Mesenchymal stem cell (in vitro differentiated cells and primary cell): ENCODE measurements around the gene USB1.

ENCODE experiments used
- DNase-seq: peaks from one replicate; pipeline ENCODE4 v3.0.0-alpha.2; 2013
- H2AFZ ChIP-seq: one replicate; pipeline ENCODE4 v1.6.1; 2013; ENCODE audit warnings: low read depth, mild to moderate bottlenecking, control low read depth, inconsistent platforms, low read length, moderate library complexity
- H2AK5ac ChIP-seq: 2 replicates; pipeline ENCODE4 v1.6.1; 2013; ENCODE audit warnings: low read length, moderate library complexity, mild to moderate bottlenecking, inconsistent platforms; ENCODE audit not compliant: severe bottlenecking
- H2BK120ac ChIP-seq: one replicate; pipeline ENCODE4 v1.6.1; 2013; ENCODE audit warnings: low read depth, mild to moderate bottlenecking, inconsistent platforms, low read length, moderate library complexity
- H2BK12ac ChIP-seq, 2 experiments: one replicate each; pipeline ENCODE4 v1.6.1; 2013; ENCODE audit warnings: inconsistent platforms in 2 of 2, low read length in 2 of 2, mild to moderate bottlenecking in 2 of 2, moderate library complexity in 2 of 2, control low read depth in 1 of 2
- H2BK15ac ChIP-seq: one replicate; pipeline ENCODE4 v1.6.1; 2013; ENCODE audit warnings: mild to moderate bottlenecking, low read depth, inconsistent platforms; ENCODE audit not compliant: poor library complexity, severe bottlenecking
- H2BK5ac ChIP-seq: 2 replicates; pipeline ENCODE4 v1.6.1; 2013; ENCODE audit warnings: low read depth, mild to moderate bottlenecking, low read length, control low read depth, inconsistent platforms; ENCODE audit not compliant: poor library complexity, severe bottlenecking
- H3K14ac ChIP-seq, 2 experiments: one replicate each; pipeline ENCODE4 v1.6.1; 2013; ENCODE audit warnings: inconsistent platforms in 2 of 2, low read length in 2 of 2, control low read depth in 1 of 2, mild to moderate bottlenecking in 1 of 2, moderate library complexity in 1 of 2
- H3K18ac ChIP-seq, 2 experiments: one replicate each; pipeline ENCODE4 v1.6.1; 2013; ENCODE audit warnings: inconsistent platforms in 2 of 2, low read length in 2 of 2, control low read depth in 1 of 2, low read depth in 1 of 2, mild to moderate bottlenecking in 1 of 2
- H3K23ac ChIP-seq, 2 experiments: one replicate each; pipeline ENCODE4 v1.6.1; 2013; ENCODE audit warnings: inconsistent platforms in 2 of 2, low read length in 2 of 2, mild to moderate bottlenecking in 2 of 2, moderate library complexity in 2 of 2, control low read depth in 1 of 2
- H3K27ac ChIP-seq: 2 replicates; pipeline ENCODE4 v1.5.1; 2013; ENCODE audit warnings: mild to moderate bottlenecking, moderate library complexity, low read length, control low read depth, inconsistent platforms; ENCODE audit not compliant: poor library complexity, severe bottlenecking
- H3K27me3 ChIP-seq, 2 experiments: 2 replicates each; pipeline versions ENCODE4 v1.6.1 to v1.7.0; 2013; ENCODE audit warnings: low read length in 2 of 2, mild to moderate bottlenecking in 2 of 2, moderate library complexity in 2 of 2, control low read depth in 1 of 2, inconsistent platforms in 1 of 2; ENCODE audit not compliant: control insufficient read depth in 1 of 2, insufficient read depth in 1 of 2
- H3K36me3 ChIP-seq, 2 experiments: 2 replicates each; pipeline versions ENCODE4 v1.6.1 to v1.7.0; 2013; ENCODE audit warnings: low read length in 2 of 2, control low read depth in 1 of 2, inconsistent platforms in 1 of 2, low read depth in 1 of 2, mild to moderate bottlenecking in 1 of 2; ENCODE audit not compliant: insufficient read depth in 2 of 2, control insufficient read depth in 1 of 2
- H3K4ac ChIP-seq, 2 experiments: one replicate each; pipeline ENCODE4 v1.6.1; 2013; ENCODE audit warnings: inconsistent platforms in 2 of 2, low read length in 2 of 2, mild to moderate bottlenecking in 2 of 2, moderate library complexity in 2 of 2, control low read depth in 1 of 2, low read depth in 1 of 2
- H3K4me1 ChIP-seq: 2 replicates; pipeline ENCODE4 v1.6.1; 2013; ENCODE audit warnings: low read depth, low read length, control low read depth; ENCODE audit not compliant: control insufficient read depth, insufficient read depth
- H3K4me2 ChIP-seq: 2 replicates; pipeline ENCODE4 v1.6.1; 2013; ENCODE audit warnings: low read length, mild to moderate bottlenecking, inconsistent platforms; ENCODE audit not compliant: poor library complexity, severe bottlenecking
- H3K4me3 ChIP-seq, 2 experiments: 2 replicates each; pipeline versions ENCODE4 v1.5.1 to v1.7.0; 2013; ENCODE audit warnings: low read length in 2 of 2, mild to moderate bottlenecking in 2 of 2, control low read depth in 1 of 2, low read depth in 1 of 2; ENCODE audit not compliant: insufficient read depth in 1 of 2
- H3K79me1 ChIP-seq: replicated peaks from 2 replicates; pipeline ENCODE4 v1.6.1; 2013; ENCODE audit warnings: mild to moderate bottlenecking, control low read depth, low read length, inconsistent platforms; ENCODE audit not compliant: poor library complexity, severe bottlenecking
- H3K9ac ChIP-seq: 2 replicates; pipeline ENCODE4 v1.7.0; 2013; ENCODE audit warnings: mild to moderate bottlenecking, low read length, moderate library complexity
- H3K9me3 ChIP-seq: 2 replicates; pipeline ENCODE4 v1.7.0; 2013; ENCODE audit warnings: mild to moderate bottlenecking, low read length; ENCODE audit not compliant: control insufficient read depth
- H4K8ac ChIP-seq: one replicate; pipeline ENCODE4 v1.6.1; 2013; ENCODE audit warnings: inconsistent platforms, mild to moderate bottlenecking, low read length, moderate library complexity
- H4K91ac ChIP-seq: one replicate; pipeline ENCODE4 v1.6.1; 2013; ENCODE audit warnings: mild to moderate bottlenecking, low read length, inconsistent platforms
- WGBS: methylation state at CpG from one replicate; pipeline ENCODE4 v1.1.7; 2013; ENCODE audit warnings: mixed read lengths; 5-methylcytosine and 5-hydroxymethylcytosine counted together

USB1 gene

DNA sequence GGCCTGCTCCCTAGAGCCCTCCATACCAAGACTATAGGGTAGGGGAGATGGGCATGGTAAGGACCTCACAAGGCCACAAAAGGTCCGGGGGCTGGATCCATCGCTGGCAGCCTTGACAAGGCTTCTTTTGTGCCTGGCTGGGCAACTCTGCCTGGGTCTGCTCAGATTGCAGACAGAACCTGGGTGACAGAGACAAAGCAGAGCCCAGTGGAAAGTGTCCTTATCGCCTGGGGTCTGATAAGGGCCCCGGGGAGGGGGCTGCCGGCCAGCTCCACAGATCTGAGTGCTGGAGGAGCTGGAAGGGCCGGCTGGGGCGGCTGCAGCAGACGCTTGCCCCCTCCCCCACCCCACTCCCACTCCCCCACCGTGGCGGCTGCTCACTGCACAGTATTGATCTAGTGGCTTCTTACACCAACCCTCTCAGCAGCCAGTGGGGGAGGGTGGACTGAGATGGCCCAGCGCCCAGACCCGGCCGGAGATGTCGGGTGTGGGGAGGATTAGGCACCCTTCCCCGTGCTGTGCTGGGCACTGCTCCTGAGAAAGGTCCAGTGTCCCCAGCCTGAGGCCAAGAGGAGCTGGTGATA is 31.6 kb downstream of the USB1 start:
- Histone ChIP-seq H4K8ac (no peak overlapping the region), H3K9me3 (no peaks in the 10 kb centered on the region), H3K27ac (no peak overlapping the region), H3K27me3 (peaks cover 9 to 46% of the 10 kb centered on the region in 2 experiments), H3K79me1 (peaks cover 12% of the 10 kb centered on the region), H2AK5ac (no peak overlapping the region), H2AFZ (no peak overlapping the region), H2BK15ac (no peak overlapping the region), H2BK120ac (no peak overlapping the region), H3K36me3 (peaks cover 0 to 21% of the 10 kb centered on the region in 2 experiments), H3K23ac (no peak overlapping the region), H3K14ac (peak overlapping the region in 1 of 2 experiments; percentile 44), H2BK12ac (peak overlapping the region in 1 of 2 experiments; percentile 22), H3K4me3 (no peak overlapping the region), H3K9ac (no peak overlapping the region), H3K18ac (peak overlapping the region in 1 of 2 experiments; percentile 11), H3K4ac (peak overlapping the region in 1 of 2 experiments; percentile 27), H3K4me2 (no peak overlapping the region), H3K4me1 (peaks cover 20% of the 10 kb centered on the region), H2BK5ac (no peak overlapping the region), H4K91ac (no peak overlapping the region)
- 16% methylated on average over 12 of the region's 15 CpGs for WGBS
- no peak for DNase-seq

DNA sequence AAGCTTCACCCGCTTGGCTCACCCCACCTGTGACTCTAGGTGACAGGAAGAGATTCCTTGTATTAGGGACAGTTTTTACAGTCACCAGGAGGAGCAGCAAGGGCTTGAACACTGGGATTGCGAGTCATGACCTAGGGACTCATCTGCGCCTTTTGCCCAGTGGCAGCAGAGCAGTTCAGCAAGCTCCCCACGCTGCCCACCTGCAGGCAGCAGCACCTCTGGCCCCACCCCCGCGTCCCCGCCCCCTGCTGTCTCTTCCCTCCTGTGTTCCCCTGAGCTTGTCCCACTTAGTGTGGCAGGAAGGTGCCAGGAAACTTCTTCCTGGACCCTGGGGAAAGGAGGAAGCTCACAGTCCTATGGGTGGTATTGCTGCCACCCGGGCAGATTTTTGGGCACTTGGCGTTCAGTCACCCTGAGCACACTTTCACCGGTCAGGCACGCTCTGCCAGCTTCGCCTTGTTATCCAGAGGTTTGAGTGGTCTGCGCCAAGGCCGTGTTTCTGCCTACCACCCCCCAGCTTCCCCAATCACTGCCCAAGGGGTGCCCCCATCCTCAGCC is 33.0 kb downstream of the USB1 start:
- peaks cover 0 to 21% of the 10 kb centered on the region in 2 experiments for H3K36me3 ChIP-seq
- no peak overlapping the region for H3K23ac ChIP-seq
- H2BK5ac ChIP-seq: no peak overlapping the region
- WGBS: 98% methylated on average over 14 of the region's 14 CpGs
- no peak overlapping the region for H2BK120ac ChIP-seq
- no peak overlapping the region for H4K8ac ChIP-seq
- H3K4ac ChIP-seq: no peak overlapping the region
- H3K14ac ChIP-seq: no peak overlapping the region
- H3K4me3 ChIP-seq: no peak overlapping the region
- no peak overlapping the region for H3K4me2 ChIP-seq
- H2AK5ac ChIP-seq: no peak overlapping the region
- H3K9me3 ChIP-seq: no peaks in the 10 kb centered on the region
- peaks cover 10% of the 10 kb centered on the region for H3K4me1 ChIP-seq
- no peak overlapping the region for H2BK12ac ChIP-seq
- H3K9ac ChIP-seq: no peak overlapping the region
- H3K79me1 ChIP-seq: peaks cover 5% of the 10 kb centered on the region
- H3K27ac ChIP-seq: no peak overlapping the region
- no peak overlapping the region for H2BK15ac ChIP-seq
- DNase-seq: no peak
- no peak overlapping the region for H2AFZ ChIP-seq
- peaks cover 4 to 37% of the 10 kb centered on the region in 2 experiments for H3K27me3 ChIP-seq
- no peak overlapping the region for H4K91ac ChIP-seq
- no peak overlapping the region for H3K18ac ChIP-seq

DNA sequence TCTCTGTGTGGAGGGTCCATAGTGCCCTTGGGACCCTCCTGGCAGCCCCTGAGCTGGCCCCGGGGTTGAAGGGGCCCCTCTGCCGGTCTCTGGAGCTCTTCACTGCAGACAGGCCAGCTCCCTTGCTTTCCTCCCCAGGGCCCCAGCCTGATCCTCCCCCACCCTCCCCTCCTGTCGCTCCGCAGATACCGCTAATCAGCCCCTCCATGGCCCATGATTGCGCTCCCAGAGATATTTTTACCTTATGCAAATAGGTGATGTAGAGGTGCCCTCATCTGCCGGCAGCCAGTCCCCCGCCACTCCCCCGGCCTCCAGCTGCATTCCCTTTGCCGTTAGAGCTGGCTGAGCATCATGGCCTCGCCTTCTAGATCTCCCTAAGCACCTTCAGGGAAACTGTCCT is 33.6 kb downstream of the USB1 start:
- H3K79me1 ChIP-seq: peaks cover 5% of the 10 kb centered on the region
- no peak overlapping the region for H3K9ac ChIP-seq
- no peak overlapping the region for H4K91ac ChIP-seq
- H2AFZ ChIP-seq: no peak overlapping the region
- no peak overlapping the region for H3K4me3 ChIP-seq
- DNase-seq: no peak
- no peak overlapping the region for H2AK5ac ChIP-seq
- H4K8ac ChIP-seq: no peak overlapping the region
- H3K27me3 ChIP-seq: peaks cover 0 to 32% of the 10 kb centered on the region in 2 experiments
- H2BK12ac ChIP-seq: no peak overlapping the region
- peaks cover 0 to 24% of the 10 kb centered on the region in 2 experiments for H3K36me3 ChIP-seq
- H3K18ac ChIP-seq: no peak overlapping the region
- H2BK5ac ChIP-seq: no peak overlapping the region
- no peak overlapping the region for H3K27ac ChIP-seq
- no peak overlapping the region for H3K4ac ChIP-seq
- H2BK15ac ChIP-seq: no peak overlapping the region
- H3K23ac ChIP-seq: no peak overlapping the region
- H3K14ac ChIP-seq: no peak overlapping the region
- no peaks in the 10 kb centered on the region for H3K9me3 ChIP-seq
- peaks cover 10% of the 10 kb centered on the region for H3K4me1 ChIP-seq
- no peak overlapping the region for H2BK120ac ChIP-seq
- 76% methylated on average over 11 of the region's 11 CpGs for WGBS
- H3K4me2 ChIP-seq: no peak overlapping the region

DNA sequence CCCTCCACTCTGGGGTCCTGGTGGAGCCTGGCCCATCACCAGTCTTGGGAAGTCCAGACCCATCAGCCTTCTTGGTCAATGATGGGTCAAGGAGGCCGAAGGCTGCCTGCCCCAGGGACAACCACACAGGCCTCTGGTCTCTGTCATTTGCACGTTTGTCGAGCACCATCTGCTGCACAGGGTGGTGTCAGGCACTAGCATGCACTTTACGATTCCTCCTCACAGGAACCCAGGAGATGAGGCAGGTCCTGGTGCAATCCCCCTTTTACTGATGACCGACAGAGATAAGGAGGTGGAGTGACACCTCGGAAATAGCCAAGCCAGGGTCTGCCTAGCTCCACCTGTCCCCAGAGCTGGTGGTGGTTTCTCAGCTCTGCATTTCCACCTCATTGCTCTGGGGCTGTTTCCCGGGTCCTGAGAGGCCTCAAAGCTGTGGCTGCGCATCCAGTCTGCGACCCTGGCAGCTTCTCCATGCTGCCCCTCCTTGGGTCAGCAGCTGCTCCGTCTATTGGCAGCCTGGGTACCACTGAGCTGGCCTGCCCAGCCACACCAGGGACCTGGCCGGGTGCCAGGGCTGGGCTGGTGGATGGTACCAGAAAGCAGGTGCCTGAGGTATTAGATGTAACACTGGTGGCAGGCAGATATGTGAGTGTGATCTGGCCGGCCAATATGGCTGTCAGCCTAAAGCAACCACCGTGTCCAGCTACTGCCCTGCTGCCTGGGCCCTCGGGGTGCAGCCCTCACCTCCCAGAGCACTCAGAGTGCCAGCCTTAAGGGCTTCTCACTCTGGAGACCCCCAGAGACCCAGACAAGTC is 34.4 kb downstream of the USB1 start:
- Histone ChIP-seq H3K4me1 (peaks cover 10% of the 10 kb centered on the region), H3K23ac (no peak overlapping the region), H2BK5ac (no peak overlapping the region), H3K4me3 (no peak overlapping the region), H4K8ac (no peak overlapping the region), H2AFZ (no peak overlapping the region), H2BK12ac (no peak overlapping the region), H3K18ac (no peak overlapping the region), H3K9me3 (no peaks in the 10 kb centered on the region), H3K79me1 (peaks cover 5% of the 10 kb centered on the region), H2BK120ac (no peak overlapping the region), H3K14ac (no peak overlapping the region), H3K36me3 (peaks cover 0 to 29% of the 10 kb centered on the region in 2 experiments), H4K91ac (no peak overlapping the region), H3K4ac (peak overlapping the region in 1 of 2 experiments; percentile 15), H3K27me3 (peaks cover 0 to 28% of the 10 kb centered on the region in 2 experiments), H3K27ac (no peak overlapping the region), H2AK5ac (no peak overlapping the region), H2BK15ac (no peak overlapping the region), H3K4me2 (no peak overlapping the region), H3K9ac (no peak overlapping the region)
- no peak for DNase-seq
- WGBS: 78% methylated on average over 14 of the region's 14 CpGs
